HG02870 (cell line): ENCODE measurements around the gene CELF1.
"Not testable (repeated sequence)": the region's sequence is repeated elsewhere in the genome, so short reads cannot be mapped to it uniquely, and the experiment has no call there.

Source experiments
- ATAC-seq: cut with Tn5 transposase; IDR thresholded peaks from one replicate; pipeline ENCODE4 v1.9.1; 2021; ENCODE audit warnings: mild to moderate bottlenecking, moderate library complexity; ENCODE audit not compliant: unreplicated experiment

Gene CELF1

GRCh38 chr11:47577460-47578041 is 24.6 kb upstream of the CELF1 start:
- ATAC-seq = no peak

DNA sequence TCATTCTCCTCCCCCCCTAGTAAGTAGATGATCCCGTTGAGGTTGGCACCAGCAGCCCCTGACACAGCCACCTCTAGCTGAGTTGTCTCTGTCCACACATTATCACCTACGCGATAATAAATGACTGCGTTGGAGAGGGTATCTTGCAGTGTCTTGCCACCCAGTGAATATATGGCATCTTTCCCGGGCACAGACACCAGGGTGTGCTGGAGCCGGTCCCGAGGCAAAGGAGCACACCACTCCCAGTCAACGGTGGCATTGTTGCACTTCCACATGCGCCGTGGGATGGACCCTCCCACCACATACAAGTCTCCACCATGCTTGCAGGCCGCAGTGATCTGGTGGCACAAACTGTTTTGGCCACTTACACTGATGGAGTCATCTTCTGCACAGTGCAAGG is 20.4 kb upstream of the CELF1 start:
- ATAC-seq = no peak

DNA sequence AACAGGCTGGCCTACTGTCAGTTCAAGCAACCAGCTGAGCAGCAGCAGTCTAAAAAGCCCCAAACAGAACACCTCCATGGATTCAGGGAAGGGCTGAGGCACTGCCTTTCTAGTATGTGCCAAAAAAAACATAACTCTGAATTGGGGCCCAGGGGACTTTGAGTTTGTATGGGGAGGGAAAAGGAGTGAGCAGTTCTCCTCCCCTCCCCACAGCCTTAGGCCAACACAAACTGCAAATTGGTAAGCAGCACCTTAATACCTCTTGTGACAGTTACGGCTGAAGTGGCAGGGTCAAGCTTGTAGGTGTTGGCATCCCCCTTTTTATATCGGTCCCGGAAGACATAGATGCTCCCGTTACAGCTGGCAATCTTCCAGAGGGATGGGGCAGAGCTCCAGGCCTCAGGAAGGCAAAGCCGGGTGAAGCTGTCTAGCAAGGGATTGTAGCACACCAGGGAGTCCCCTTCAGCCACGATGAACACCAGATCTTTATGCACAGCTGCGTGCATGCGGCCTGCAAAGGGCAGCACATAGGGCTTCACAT is 19.9 kb upstream of the CELF1 start:
- ATAC-seq = no peak

DNA sequence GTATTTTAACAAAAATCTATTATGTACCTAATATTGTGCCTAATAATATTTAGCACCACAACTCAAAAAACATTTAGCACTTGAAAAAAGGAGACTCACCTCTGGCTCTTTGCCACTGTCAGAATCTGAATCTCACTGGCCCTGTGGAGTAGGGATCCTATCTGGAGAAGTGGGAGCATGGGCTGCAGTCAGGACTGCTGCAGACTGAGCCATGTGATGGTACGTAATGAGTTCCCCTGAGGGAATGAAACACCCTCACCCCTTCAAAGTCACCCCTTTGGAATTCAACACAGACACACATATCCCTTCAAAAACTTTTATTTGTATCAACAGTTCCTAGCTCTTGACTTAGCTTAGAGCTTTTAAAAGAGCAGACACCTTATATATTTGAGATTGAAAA is 19.0 kb upstream of the CELF1 start:
- ATAC-seq = no peak

DNA sequence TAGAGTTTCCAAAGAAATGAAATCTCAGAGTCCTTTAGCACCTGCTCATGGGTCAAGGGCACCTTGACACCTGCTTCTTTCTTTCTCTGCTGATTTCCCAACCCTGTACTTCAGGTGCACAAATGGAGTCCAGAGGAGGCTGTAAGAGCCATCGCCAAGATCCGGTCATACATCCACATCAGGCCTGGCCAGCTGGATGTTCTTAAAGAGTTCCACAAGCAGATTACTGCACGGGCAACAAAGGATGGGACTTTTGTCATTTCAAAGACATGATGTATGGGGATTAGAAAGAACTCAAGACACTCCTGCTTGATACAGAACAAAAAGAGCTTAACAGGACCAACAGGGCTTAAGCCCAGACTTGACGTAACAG is 18.4 kb upstream of the CELF1 start:
- ATAC-seq = no peak

DNA sequence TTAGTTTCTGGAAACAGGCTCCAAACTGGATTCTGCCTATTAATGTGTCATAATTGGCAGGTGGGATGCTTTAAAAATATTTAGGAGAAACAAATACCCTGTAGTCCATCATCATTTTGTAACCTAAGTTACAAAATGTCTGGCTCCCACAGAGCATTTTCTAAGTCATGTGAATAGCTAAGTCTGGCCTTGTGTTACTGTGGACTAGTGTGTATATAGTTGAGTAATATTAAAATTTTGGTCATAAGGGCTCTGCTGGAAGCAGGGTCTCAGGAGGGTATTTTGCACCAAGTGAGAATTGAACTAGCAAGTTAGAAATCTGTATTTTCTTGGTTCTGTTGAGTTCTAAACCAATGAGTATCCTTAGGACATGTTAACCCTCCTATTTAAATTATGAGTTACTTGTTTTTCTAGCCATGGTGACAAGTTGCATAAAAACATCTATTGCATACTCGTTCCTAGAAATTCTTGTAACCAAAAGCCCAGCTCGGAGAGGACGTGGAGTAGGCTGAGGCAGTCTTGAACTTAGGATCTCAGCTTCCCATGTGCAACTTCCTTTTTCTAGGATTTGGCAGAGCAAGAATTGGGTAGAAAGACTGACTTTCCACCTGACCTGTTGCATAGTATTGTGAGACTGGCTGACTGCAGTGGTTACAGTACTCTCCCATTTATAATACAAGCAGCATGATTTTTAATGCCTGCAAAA is 17.9 kb upstream of the CELF1 start:
- ATAC-seq = no peak

DNA sequence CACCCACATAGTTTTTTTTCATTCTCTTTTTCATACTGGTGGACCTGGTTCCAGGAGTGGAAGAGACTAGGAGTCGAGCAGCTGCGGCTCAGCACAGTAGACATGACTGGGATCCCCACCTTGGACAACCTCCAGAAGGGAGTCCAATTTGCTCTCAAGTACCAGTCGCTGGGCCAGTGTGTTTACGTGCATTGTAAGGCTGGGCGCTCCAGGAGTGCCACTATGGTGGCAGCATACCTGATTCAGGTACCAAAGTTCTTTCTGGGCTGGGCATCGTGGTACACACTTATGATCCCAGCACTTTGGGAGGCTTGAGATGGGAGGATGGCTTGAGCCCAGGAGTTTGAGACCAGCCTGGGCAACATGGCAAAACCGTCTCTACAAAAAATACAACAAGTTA is 16.7 kb upstream of the CELF1 start:
- ATAC-seq = no peak

DNA sequence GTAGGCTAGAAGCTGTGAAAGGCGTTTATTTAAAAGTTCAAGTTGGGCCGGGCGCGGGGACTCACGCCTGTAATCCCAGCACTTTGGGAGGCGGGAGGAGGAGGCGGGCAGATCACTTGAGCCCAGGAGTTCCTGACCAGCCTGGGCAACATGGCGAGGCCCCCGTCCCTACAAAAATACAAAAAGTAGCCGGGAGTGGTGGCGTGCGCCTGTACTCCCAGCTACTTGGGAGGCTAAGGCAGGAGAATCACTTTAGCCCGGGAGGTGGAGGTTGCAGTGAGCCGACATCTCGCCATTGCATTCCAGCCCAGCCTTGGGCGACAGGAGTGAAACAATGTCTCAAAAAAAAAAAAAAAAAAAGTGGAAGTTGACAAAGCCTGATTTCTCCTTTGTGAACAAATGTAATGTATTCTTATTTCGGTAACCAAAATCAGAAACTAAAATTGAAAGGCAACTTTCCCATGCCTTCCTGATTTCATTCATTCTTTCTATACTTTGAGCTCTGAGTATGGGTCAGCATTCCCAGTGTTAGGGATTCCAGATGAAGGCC is 13.3 kb upstream of the CELF1 start:
- ATAC-seq = no peak

DNA sequence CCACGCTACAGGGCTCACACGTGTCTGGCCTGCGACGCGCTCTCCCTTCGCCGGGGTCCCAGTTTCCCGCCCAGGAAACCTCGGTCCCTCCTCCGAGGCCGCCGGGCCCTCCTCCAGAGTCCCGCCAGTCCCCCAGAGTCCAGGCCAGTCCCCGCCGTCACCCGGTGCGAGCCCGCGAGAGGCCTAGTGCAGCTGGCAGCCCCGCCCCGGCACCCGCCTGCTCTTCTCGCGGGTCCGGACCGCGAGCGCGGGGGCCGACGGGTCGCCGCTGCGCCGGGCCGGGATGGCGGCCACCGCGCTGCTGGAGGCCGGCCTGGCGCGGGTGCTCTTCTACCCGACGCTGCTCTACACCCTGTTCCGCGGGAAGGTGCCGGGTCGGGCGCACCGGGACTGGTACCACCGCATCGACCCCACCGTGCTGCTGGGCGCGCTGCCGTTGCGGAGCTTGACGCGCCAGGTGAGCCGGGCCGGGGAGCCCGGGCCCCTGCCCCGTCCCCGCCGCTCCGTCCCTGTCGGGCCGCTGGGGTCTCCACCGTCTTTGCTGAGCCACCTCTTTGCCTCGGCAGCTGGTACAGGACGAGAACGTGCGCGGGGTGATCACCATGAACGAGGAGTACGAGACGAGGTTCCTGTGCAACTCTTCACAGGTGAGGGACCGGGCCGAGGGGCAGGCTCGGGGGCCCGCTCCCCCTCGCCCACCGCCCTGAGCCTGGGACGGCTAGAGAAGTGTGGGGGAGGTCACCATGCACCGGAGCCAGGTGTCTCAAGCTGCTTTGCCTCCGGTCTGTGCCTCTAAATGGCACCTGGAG is 12.6 kb upstream of the CELF1 start, which contains the start of gene PTPMT1:
Gene PTPMT1, plus strand, starts transcription at position 260 of the 809 bp plus-strand sequence. Its CDS starts 24 bp downstream, at position 284.
- ATAC-seq = peak; percentile 79

- ATAC-seq = no peak
Observed at GRCh38 chr11:47564933-47565339, 12.0 kb upstream of the CELF1 start.

GRCh38 chr11:47564366-47564765 is 11.4 kb upstream of the CELF1 start:
- ATAC-seq = not testable (repeated sequence)

- ATAC-seq = not testable (repeated sequence)
Observed at GRCh38 chr11:47562393-47562792, 9.5 kb upstream of the CELF1 start.

- ATAC-seq = no peak
Observed at GRCh38 chr11:47560426-47560825, 7.5 kb upstream of the CELF1 start.

DNA sequence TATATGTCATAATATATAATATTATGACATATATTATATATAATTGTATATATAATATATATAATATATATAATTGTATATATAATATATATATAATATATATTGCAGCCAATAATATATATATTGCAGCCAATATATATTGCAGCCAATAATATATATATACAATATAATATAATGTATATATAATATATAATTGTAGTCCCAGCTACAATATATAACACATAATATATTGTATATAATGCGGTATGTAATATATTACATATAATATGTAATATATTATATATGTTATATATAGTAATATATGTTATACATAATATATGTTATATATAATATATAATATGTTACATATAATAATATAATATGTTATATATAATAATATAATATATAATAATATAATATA is 5.8 kb upstream of the CELF1 start:
- ATAC-seq = no peak

- ATAC-seq = not testable (repeated sequence)
Observed at GRCh38 chr11:47557004-47557403, 4.1 kb upstream of the CELF1 start.

DNA sequence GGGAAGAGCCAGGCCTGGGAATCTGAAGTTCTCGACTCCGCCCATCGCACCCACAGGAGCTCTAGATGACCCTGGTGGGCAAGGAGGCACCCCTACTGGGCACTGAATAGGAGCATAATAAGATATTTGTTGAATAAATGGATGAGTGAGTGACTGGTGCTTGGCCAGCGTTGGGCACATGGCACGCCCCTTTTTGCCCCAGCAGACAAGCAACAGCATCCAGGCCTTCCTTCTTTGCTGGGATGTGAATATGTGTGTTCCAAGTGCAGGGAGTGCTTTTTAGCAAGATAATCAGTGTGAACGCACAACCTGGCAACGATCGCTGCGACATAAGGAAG is 443 bp upstream of the CELF1 start:
- peak; percentile 12 for ATAC-seq

- ATAC-seq = no peak
Observed at GRCh38 chr11:47552056-47552565, 821 bp downstream of the CELF1 start.

DNA sequence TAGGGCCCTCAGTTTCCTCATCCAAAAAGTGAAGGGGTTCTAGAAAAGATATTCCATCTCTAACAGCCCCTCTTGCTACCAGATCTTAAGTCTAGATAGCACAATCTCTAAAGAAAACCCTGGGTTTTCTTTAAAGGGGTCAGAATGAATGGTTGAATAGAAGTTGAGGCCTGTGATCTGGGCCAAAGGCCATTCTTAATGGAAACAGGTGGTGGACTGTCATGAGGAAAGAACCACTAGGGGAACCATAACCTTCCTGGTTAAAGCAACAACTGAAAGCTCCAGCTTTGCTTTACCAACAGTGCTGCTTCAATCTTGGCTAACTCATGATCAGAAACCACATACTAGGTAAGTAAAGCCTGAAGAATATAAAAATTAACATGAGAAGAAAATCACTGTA is 1.8 kb downstream of the CELF1 start:
- no peak for ATAC-seq

DNA sequence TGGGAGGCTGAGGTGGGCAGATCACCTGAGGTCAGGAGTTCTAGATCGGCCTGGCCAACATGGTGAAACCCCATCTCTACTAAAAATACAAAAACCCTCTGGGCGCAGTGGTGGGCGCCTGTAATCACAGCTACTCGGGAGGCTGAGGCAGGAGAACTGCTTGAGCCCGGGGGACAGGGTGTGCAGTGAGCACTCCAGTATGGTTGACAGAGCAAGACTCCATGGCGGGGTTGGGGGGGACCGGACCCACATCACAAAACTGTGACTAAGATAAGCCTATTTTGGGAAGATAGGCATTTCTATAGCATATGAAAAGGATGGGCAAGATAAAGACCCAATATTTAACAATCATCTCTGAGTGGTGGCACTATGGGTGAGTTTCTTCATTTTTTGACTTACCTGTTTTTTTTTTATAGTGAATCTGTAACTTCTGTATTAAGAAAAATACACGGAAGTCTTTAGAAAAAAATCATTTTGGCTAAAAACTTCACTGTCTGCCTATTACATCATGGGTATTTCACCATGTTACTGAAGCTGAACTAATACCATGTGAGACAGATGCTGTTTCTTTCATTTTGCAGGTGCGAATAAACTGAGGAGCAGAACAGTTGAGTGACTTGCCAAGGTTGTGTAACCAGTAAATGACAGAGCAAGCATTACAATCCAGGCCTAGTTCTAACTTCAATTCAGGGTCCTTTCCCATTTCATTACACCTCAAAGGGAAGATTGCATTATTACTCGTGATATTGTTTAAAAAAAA is 2.5 kb downstream of the CELF1 start:
- no peak for ATAC-seq

DNA sequence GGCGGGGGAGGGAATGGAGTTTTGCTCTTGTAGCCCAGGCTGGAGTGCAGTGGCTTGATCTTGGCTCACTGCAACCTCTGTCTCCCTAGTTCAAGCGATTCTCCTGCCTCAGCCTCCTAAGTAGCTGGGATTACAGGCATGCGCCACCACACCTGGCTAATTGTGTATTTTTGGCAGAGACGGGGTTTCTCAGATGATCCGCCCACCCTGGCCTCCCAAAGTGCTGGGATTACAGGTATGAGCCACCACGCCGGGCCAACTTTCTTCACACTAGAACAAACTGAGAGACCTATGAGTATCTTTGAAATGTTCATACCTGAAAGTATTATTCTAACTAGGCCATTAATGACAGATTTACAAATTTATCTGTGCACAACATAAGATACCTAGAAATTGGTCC is 6.7 kb downstream of the CELF1 start:
- not testable (repeated sequence) for ATAC-seq

- ATAC-seq = no peak
Observed at GRCh38 chr11:47545298-47545697, 7.6 kb downstream of the CELF1 start.
